Heart right ventricle (tissue), 16 donors: ENCODE measurements around the gene CNTN5. TPM values are rescaled to one million over a fixed set of nuclear protein-coding genes. Genes with fewer than 3 reads are reported as not detected.
"Not testable (repeated sequence)": the region's sequence is repeated elsewhere in the genome, so short reads cannot be mapped to it uniquely, and the experiment has no call there.

ENCODE experiments used
- ATAC-seq, 8 donors: fragments of 200-7000 bp; cut with Tn5 transposase; one replicate each; pipeline ENCODE4 v1.9.1; 2020; ENCODE audit warnings: mild to moderate bottlenecking in 8 of 8, moderate library complexity in 8 of 8, moderate number of reproducible peaks in 1 of 8
- DNase-seq, 2 donors: peaks; one replicate each; pipeline ENCODE4 v3.0.0-alpha.2; 2020
- H3K27ac ChIP-seq, 10 donors: fragments of 200-600 bp; sonication (generic) in 2 of 10; one replicate each; pipeline versions ENCODE4 v1.5.0 to v1.8.0; 2020 to 2022; ENCODE audit warnings: mild to moderate bottlenecking in 3 of 10
- H3K27me3 ChIP-seq, 7 donors: fragments of 200-600 bp; one replicate each; pipeline ENCODE4 v1.8.0; 2021 to 2022; ENCODE audit warnings: mild to moderate bottlenecking in 2 of 7
- H3K36me3 ChIP-seq, 9 donors: fragments of 200-600 bp; sonication (generic) in 1 of 9; one replicate each; pipeline versions ENCODE4 v1.5.0 to v1.8.0; 2020 to 2022; ENCODE audit warnings: mild to moderate bottlenecking in 2 of 9
- H3K4me1 ChIP-seq, 9 donors: fragments of 200-600 bp; sonication (generic) in 1 of 9; one replicate each; pipeline versions ENCODE4 v1.5.0 to v1.8.0; 2020 to 2022; ENCODE audit warnings: mild to moderate bottlenecking in 4 of 9
- H3K4me3 ChIP-seq, 10 donors: fragments of 200-600 bp; sonication (generic) in 2 of 10; one replicate each; pipeline versions ENCODE4 v1.5.0 to v1.8.0; 2020 to 2022; ENCODE audit warnings: mild to moderate bottlenecking in 7 of 10, moderate library complexity in 2 of 10
- H3K9me3 ChIP-seq, 11 donors: fragments of 200-600 bp in 10 of 11; sonication (generic) in 2 of 11; one replicate each; pipeline versions ENCODE4 v1.5.0 to v1.8.0; 2013 to 2022; ENCODE audit warnings: mild to moderate bottlenecking in 2 of 11, control low read depth in 1 of 11, moderate library complexity in 1 of 11
- CTCF ChIP-seq, 9 donors: fragments of 200-600 bp; sonication (generic) in 2 of 9; IDR thresholded peaks; one replicate each; pipeline versions ENCODE4 v1.5.0 to v1.8.0; 2021 to 2022; ENCODE audit warnings: antibody characterized with exemption in 9 of 9, mild to moderate bottlenecking in 5 of 9, moderate library complexity in 1 of 9
- WGBS, 2 donors: extraction: QIAGEN DNeasy Blood & Tissue Kit; methylation state at CpG; one replicate each; pipeline ENCODE4 v1.1.7; 2013; ENCODE audit warnings: inconsistent platforms in 1 of 2; 5-methylcytosine and 5-hydroxymethylcytosine counted together
- intact Hi-C, 10 donors: fragments of 100-400 bp; cut with DNase I; formaldehyde crosslinking; loops; one replicate each; pipeline versions ENCODE4 v1.11.1 to v1.14.2; 2022
- polyA plus RNA-seq, 2 donors: library from polyadenylated mRNA; stranded (reverse); fragments of 200-250 nt; gene quantifications; one replicate each; pipeline ENCODE4 v1.2.3, GENCODE V29; 2013
- total RNA-seq, 10 donors: library from RNA; stranded (reverse); fragmentation: NEBNext Ultra II Directional in 3 of 10; extraction: Animal tissue kit (Norgen Biotek cat#: 25700) in 3 of 10; gene quantifications; one replicate each; pipeline versions ENCODE4 v1.2.1 to v1.2.4, GENCODE V29; 2021 to 2023
- donor health status: Arrhythmogenic right ventricular cardiomyopathy.
- donor health status: ischemic (EF 13 %, LVEDD 7.1; RV severe dilation, severe dysfunction).
- donor health status: healthy with polysubstance abuse.
- donor health status: DM: no; HTN: yes; CAD: no.
- donor health status: DM: no; HTN: no; CAD: no.
- donor health status: ischemic (EF 25% LVEDD 6.9; RV normal size, moderate dysfunction).
- donor health status: ischemic (EF 25% LVEDD 5.7; RV mildly dilated, moderate dysfunction).
- donor health status: healthy.
- donor health status: DM: yes; HTN: yes; CAD: no.
- donor health status: Ischemic cardiomyopathy.
- donor health status: ischemic (EF 35%, LVEDD 5.7; RV mildly dilated, moderate dysfunction).
- donor health status: nonischemic (EF 11% LVEDD 7.7; RV severe dilation, severe dysfunction).
- donor health status: DM: yes; HTN: yes; CAD: no.
- donor health status: PGD.
- donor health status: ischemic (EF 29% LVEDD 5.4; RV normal size, mild dysfunction).
- donor health status: nonischemic (EF 23%, LVEDD 6.1; RV moderate dilation, normal function).

The CNTN5 gene
- total and polyA plus RNA-seq, 12 donors: 0.05 to 0.35 (median 0.17) TPM; not detected in 6

- intact Hi-C loops: no loop called here
- H3K36me3 ChIP-seq: no peaks in the 10 kb centered on the region
- H3K27me3 ChIP-seq: no peaks in the 10 kb centered on the region
- ATAC-seq (no peak), DNase-seq (no peak)
- no peak for TF ChIP-seq CTCF (IDR thresholded peaks at IDR 0.05)
- WGBS, 2 donors: 63 to 79% methylated on average over 1 of the region's 1 CpG
- no peaks in the 10 kb centered on the region for H3K9me3 ChIP-seq
- H3K27ac ChIP-seq: no peak overlapping the region
- no peaks in the 10 kb centered on the region for H3K4me1 ChIP-seq
- H3K4me3 ChIP-seq: no peak overlapping the region
These were observed 793.3 kb downstream of the CNTN5 start for GRCh38 chr11:99814021-99814420.

- 62 to 70% methylated on average over 5 of the region's 5 CpGs for WGBS, 2 donors
- H3K27me3 ChIP-seq: no peaks in the 10 kb centered on the region
- TF ChIP-seq CTCF (IDR thresholded peaks at IDR 0.05): no peak
- DNase-seq (no peak), ATAC-seq (no peak)
- H3K27ac ChIP-seq: no peak overlapping the region
- no peak overlapping the region for H3K4me3 ChIP-seq
- intact Hi-C loops: no loop called here
- H3K36me3 ChIP-seq: no peaks in the 10 kb centered on the region
- H3K4me1 ChIP-seq: no peaks in the 10 kb centered on the region
- H3K9me3 ChIP-seq: peaks cover 0 to 4% (median 0%) of the 10 kb centered on the region in 11 donors
These were observed 794.0 kb downstream of the CNTN5 start for GRCh38 chr11:99814738-99815137.

DNA sequence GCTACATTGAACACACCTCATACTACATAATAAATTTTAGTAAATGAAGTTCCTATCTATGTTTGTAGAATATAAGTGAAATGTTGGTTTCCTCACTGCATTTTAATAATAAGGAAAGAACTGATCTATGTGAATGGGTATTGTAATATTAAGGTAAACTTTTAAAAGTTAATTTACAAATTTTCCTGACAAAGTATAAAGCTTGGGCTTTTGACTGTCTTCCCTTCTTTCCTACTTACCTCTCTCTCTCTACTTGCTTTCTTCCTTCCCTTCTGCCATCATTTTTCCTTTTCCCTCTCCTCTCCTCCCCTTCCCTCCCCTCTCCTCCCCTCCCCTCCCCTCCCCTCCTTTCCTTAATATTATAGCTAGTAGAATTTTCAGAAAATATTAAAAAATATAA lies 798.2 kb downstream of the CNTN5 start:
- Histone ChIP-seq H3K4me3 (no peak overlapping the region), H3K36me3 (no peaks in the 10 kb centered on the region), H3K27me3 (no peaks in the 10 kb centered on the region), H3K4me1 (no peaks in the 10 kb centered on the region), H3K27ac (no peak overlapping the region), H3K9me3 (peaks cover 0 to 4% (median 0%) of the 10 kb centered on the region in 11 donors)
- no peak for TF ChIP-seq CTCF (IDR thresholded peaks at IDR 0.05)
- no peak for DNase-seq
- ATAC-seq: no peak
- intact Hi-C loops: no loop called here

GRCh38 chr11:99822846-99823565 lies 802.3 kb downstream of the CNTN5 start:
- Histone ChIP-seq H3K4me3 (no peak overlapping the region), H3K36me3 (no peaks in the 10 kb centered on the region), H3K9me3 (peaks cover 0 to 4% (median 0%) of the 10 kb centered on the region in 11 donors), H3K4me1 (no peaks in the 10 kb centered on the region), H3K27ac (no peak overlapping the region), H3K27me3 (no peaks in the 10 kb centered on the region)
- ATAC-seq: no peak
- TF ChIP-seq CTCF (IDR thresholded peaks at IDR 0.05): no peak
- WGBS, 2 donors: 63 to 70% methylated on average over 6 of the region's 6 CpGs
- intact Hi-C loops: no loop called here
- DNase-seq: no peak

DNA sequence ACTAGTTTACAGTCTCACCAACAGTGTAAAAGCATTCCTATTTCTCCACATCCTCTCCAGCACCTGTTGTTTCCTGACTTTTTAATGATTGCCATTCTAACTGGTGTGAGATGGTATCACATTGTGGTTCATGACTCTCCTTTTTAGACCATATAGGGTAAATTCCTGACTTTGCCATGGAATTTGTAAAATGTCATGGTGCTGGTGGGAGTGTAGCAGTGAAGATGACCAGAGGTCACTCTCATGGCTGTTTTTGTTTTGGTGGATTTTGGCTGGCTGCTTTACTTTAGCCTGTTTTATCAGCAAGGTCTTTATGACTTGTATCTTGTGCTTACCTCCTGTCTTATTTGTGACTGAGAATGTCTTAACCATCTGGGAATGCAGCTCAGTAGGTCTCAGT lies 816.0 kb downstream of the CNTN5 start:
- H3K36me3 ChIP-seq, H3K9me3 ChIP-seq, intact Hi-C loops, H3K4me1 ChIP-seq, DNase-seq, H3K27ac ChIP-seq, H3K4me3 ChIP-seq, H3K27me3 ChIP-seq, ATAC-seq: not testable (repeated sequence)
